Right cardiac atrium (tissue), 5 donors: ENCODE results near the gene NSG1. TPM values are rescaled to one million over a fixed set of nuclear protein-coding genes. Genes with fewer than 3 reads are reported as not detected.
A peak's percentile ranks its signal among the peaks of the same experiment; 100 is the strongest.

Experiments used
- ATAC-seq, 2 donors: fragments of 200-7000 bp; cut with Tn5 transposase; one replicate each; pipeline versions ENCODE4 v1.8.0 to v1.9.1; 2020; ENCODE audit warnings: moderate library complexity in 2 of 2, mild to moderate bottlenecking in 1 of 2
- DNase-seq, 3 donors: peaks; one replicate each; pipeline ENCODE4 v3.0.0-alpha.2; 2020
- H3K27ac ChIP-seq: one replicate; pipeline ENCODE4 v1.5.1; 2013; ENCODE audit warnings: mild to moderate bottlenecking, low read length, control low read depth, moderate library complexity
- H3K27me3 ChIP-seq: one replicate; pipeline ENCODE4 v1.6.1; 2013; ENCODE audit not compliant: control insufficient read depth, insufficient read depth
- H3K4me1 ChIP-seq: one replicate; pipeline ENCODE4 v1.6.1; 2013; ENCODE audit warnings: low read length; ENCODE audit not compliant: control insufficient read depth, insufficient read depth
- H3K4me3 ChIP-seq: one replicate; pipeline ENCODE4 v1.5.1; 2013; ENCODE audit warnings: low read length, control low read depth
- H3K9me3 ChIP-seq: one replicate; pipeline ENCODE4 v1.6.1; 2013; ENCODE audit warnings: low read length; ENCODE audit not compliant: control insufficient read depth
- WGBS: extraction: QIAGEN DNeasy Blood & Tissue Kit; methylation state at CpG from one replicate; pipeline ENCODE4 v1.1.7; 2013; 5-methylcytosine and 5-hydroxymethylcytosine counted together
- intact Hi-C, 4 donors: fragments of 100-400 bp; cut with DNase I; formaldehyde crosslinking; loops; one replicate each; pipeline versions ENCODE4 v1.11.0 to v1.14.0; 2022 to 2023
- polyA plus RNA-seq: library from polyadenylated mRNA; stranded (reverse); fragments of 200-250 nt; gene quantifications from one replicate; pipeline ENCODE4 v1.2.3, GENCODE V29; 2013
- total RNA-seq, 4 donors: library from RNA; stranded (reverse); fragmentation: NEBNext Ultra II Directional; extraction: Animal tissue kit (Norgen Biotek cat#: 25700); gene quantifications; one replicate each; pipeline ENCODE4 v1.2.1, GENCODE V29; 2021
- donor health status: healthy with polysubstance abuse.
- donor health status: DM: no; HTN: yes; CAD: no.
- donor health status: DM: no; HTN: no; CAD: no.
- donor health status: DM: no; HTN: yes; CAD: no; lungs with severe emphysema.
- donor health status: DM: yes; HTN: yes; CAD: no.

NSG1 gene
- total and polyA plus RNA-seq, 5 donors: 4.9 to 16.2 (median 7.4) TPM

DNA sequence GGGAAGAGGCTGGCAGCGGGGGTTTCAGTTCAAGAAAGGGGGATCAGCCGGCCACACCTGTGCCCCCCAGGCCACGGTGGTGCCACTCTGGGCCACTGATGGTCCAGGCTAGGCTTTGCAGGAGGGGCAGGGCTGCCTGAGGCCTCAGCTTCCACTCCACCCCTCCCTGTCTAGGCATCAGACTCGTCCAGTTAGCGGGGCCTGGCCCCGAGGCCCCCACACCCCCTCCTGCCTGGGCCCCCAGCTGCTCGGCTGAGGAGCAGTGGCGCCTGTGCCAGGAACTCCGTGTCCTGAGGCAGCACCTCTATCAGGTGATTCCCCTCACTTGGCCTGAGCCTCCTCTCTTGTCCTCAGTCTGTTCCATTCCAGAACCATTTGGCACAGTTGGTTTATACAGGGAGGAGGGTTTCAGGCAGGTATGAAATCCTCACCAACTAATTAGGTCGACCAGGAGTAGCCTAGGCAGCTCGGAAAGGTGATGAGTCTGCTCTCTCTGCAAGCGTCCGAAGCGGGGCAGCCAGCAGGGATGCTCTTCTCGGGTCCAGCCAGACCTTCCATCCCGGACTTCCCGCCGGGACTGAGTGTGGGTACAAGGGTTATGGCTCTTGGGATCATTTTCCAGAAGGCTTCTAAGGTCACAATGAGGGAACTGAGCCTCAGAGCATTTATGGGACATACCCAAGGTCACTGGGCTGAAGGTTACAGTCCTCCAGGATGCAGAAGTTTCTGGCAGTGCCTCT is 2.1 kb downstream of the NSG1 start:
- Histone ChIP-seq H3K27me3 (no peaks in the 10 kb centered on the region), H3K9me3 (no peaks in the 10 kb centered on the region), H3K27ac (no peak overlapping the region), H3K4me1 (peaks cover 1% of the 10 kb centered on the region), H3K4me3 (no peak overlapping the region)
- WGBS: 72% methylated on average over 18 of the region's 18 CpGs
- ATAC-seq (no peak), DNase-seq (no peak)
- intact Hi-C loops: no loop called here

DNA sequence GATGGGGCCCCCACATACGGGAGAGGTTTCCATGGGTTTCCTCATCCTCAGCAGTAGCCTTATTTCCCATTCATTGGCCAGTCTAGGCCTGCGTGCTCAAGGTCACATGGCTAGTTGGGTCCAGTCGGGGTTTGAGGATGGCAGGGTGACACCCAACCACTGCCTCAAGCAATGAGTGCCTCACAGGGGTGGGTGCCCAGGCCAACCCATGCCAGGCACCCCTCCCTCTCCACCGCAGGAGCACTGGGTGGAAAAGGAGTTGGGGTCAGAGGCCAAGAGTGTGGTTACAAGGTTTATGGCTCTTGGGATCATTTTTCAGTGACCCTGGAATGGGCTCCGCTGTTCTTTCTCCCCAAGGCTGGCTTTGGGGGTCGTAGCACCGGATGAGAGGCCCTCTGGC is 3.1 kb downstream of the NSG1 start:
- intact Hi-C loops: no loop called here
- Histone ChIP-seq H3K4me3 (no peak overlapping the region), H3K27ac (no peak overlapping the region), H3K4me1 (peaks cover 1% of the 10 kb centered on the region), H3K9me3 (no peaks in the 10 kb centered on the region), H3K27me3 (no peaks in the 10 kb centered on the region)
- no peak for ATAC-seq
- DNase-seq: no peak
- 75% methylated on average over 7 of the region's 7 CpGs for WGBS

GRCh38 chr4:4390515-4391240 is 3.8 kb downstream of the NSG1 start:
- 75% methylated on average over 11 of the region's 11 CpGs for WGBS
- Histone ChIP-seq H3K27ac (no peak overlapping the region), H3K4me3 (no peak overlapping the region), H3K4me1 (peaks cover 1% of the 10 kb centered on the region), H3K9me3 (no peaks in the 10 kb centered on the region), H3K27me3 (no peaks in the 10 kb centered on the region)
- DNase-seq (no peak), ATAC-seq (no peak)
- intact Hi-C loops: no loop called here

DNA sequence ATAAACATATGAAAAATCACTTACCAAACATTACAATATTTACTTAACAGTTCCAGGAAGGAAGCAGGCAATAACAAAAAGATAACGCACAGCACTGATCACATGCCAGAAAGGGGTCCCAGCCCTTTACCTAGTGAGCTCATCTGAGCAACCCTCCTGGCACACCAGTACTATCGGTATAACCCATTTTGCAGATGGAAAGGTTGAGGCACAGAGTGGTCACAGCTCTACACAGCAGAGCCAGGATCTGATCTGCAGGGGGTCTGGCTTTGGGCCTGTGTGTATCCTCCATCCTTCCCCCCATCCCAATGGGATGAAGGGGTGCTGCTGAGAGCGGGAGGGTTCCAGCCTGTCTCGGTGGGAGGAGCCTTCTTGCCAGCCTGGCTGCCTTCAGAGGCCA is 5.0 kb downstream of the NSG1 start:
- Histone ChIP-seq H3K9me3 (no peaks in the 10 kb centered on the region), H3K4me3 (no peak overlapping the region), H3K27me3 (no peaks in the 10 kb centered on the region), H3K4me1 (peaks cover 1% of the 10 kb centered on the region), H3K27ac (no peak overlapping the region)
- intact Hi-C loops: no loop called here
- no peak for DNase-seq
- 79% methylated on average over 4 of the region's 4 CpGs for WGBS
- no peak for ATAC-seq

DNA sequence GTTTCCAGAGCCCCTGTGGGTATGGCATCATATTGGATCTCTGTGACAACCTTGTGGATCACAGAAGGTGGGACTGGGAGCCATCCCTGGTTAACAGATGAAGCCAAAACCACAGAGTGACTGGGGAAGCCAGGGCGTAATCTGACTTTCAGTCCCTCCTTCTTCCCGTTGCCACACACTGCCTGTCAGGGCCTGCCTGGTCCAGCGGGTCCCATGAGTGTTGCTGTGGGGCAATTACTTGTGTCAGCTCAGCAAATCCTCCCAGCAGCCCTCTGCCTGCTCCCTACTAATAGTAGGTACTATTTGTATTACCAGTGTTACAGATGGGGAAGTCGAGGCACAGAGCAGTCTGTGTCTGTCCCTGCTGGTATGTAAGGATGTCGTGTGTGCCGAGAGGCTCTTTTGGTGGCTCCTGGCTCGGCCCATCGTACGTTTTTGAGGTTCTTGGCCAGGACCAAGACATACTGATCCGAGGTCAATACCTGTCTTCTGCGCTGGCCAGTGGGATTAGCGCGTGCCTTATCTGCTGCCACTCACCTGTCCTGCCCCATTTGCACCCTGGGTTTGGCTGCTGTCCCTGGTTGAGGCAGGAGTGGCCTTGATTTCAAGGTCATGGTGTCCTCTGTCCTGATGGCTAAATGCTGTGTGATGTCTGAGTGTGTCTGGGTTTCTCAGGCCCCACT is 5.7 kb downstream of the NSG1 start:
- no peak overlapping the region for H3K4me3 ChIP-seq
- H3K27ac ChIP-seq: no peak overlapping the region
- peaks cover 1% of the 10 kb centered on the region for H3K4me1 ChIP-seq
- intact Hi-C loops: no loop called here
- ATAC-seq (no peak), DNase-seq (no peak)
- H3K9me3 ChIP-seq: no peaks in the 10 kb centered on the region
- H3K27me3 ChIP-seq: no peaks in the 10 kb centered on the region
- WGBS: 88% methylated on average over 13 of the region's 13 CpGs

DNA sequence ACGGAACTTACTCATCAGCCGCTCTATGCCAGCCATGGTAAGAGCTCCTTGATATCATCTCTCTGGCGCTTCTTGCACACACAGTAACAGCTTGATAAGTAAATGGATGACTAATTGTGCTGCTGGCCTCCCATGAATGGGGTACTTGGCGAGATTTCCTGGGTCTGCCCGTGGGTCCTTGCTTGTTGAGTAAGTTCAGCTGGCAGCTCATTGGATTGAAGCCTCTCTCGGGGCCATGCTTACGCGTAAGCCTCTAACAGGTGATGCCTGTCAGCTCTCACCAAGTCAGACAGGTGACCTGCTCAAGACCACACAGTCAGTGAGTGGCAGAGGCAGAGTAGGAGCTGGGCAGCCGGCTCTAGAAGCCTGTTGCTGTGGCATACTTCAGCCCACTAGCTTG is 7.7 kb downstream of the NSG1 start:
- Histone ChIP-seq H3K4me3 (no peak overlapping the region), H3K27me3 (no peaks in the 10 kb centered on the region), H3K4me1 (no peaks in the 10 kb centered on the region), H3K27ac (no peak overlapping the region), H3K9me3 (no peaks in the 10 kb centered on the region)
- ATAC-seq: peak in 1 of 2 donors; percentile 28
- DNase-seq: no peak
- intact Hi-C loops: no loop called here
- 66% methylated on average over 9 of the region's 9 CpGs for WGBS

DNA sequence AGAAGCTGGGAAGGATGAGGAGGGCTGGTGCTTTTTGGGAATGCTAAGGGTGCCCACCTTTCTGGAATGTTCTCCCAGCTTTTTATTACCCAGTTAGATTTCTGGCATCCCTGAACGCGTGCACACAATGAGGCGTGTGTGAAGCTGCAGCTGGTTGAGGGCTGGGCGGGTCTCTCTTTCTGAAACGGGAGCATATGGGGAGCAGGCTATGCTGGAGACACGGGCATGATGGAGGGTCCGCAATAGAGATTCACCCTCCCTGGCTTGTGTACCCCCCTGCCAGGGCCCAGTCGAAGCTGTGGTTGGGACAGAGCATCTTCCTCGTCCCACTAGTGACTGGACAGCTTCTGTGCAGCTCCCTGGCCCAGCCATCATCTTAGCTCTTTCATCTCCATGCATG is 8.5 kb downstream of the NSG1 start:
- H3K27me3 ChIP-seq: no peaks in the 10 kb centered on the region
- H3K9me3 ChIP-seq: no peaks in the 10 kb centered on the region
- no peak overlapping the region for H3K4me3 ChIP-seq
- intact Hi-C loops: no loop called here
- ATAC-seq: no peak
- 72% methylated on average over 9 of the region's 9 CpGs for WGBS
- no peaks in the 10 kb centered on the region for H3K4me1 ChIP-seq
- no peak overlapping the region for H3K27ac ChIP-seq
- DNase-seq: no peak

DNA sequence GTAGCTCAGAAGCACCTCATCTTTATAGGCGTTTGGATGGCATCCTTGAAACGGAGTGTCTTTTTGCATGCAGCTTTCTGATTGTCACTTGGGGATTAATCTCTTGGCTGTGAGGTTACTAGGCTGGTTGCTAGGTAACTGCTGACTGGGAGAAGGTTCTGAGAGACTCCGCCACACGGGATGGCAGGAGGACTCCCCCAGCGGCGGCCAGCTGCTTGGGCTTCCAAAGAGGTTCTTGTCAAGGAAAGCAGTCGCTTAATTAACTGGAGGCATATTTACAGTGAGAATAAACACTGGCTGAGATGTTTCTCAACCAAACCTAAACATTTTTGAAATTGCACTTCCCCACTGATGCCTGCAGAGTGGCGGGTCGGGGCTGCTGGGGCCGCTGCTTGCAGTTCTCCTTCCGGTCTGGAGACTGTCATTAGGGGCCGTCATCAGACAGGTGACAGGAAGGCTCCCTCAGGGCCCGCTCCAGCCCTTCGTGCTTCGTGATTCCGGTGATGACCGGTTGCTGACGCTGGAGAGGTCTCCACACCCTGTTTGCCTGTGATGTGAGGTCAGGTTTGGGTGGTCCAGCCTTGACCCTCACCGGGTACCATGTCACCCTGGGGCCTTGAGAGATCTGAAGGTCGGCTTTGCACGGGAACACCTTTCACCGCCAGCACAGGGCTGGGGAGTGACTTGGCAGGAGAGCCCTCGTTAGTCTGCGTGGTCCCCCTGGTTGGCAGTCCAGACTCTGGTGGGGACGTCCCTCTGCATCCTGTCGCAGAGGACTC is 9.1 kb downstream of the NSG1 start:
- H3K27me3 ChIP-seq: no peaks in the 10 kb centered on the region

GRCh38 chr4:4396628-4397440 is 9.9 kb downstream of the NSG1 start:
- ATAC-seq (no peak), DNase-seq (no peak)
- Histone ChIP-seq H3K4me1 (no peaks in the 10 kb centered on the region), H3K27ac (no peak overlapping the region), H3K27me3 (no peaks in the 10 kb centered on the region), H3K9me3 (no peaks in the 10 kb centered on the region), H3K4me3 (no peak overlapping the region)
- intact Hi-C loops: no loop called here
- 63% methylated on average over 19 of the region's 19 CpGs for WGBS

More for the DNA sequence above, 9.1 kb downstream of the NSG1 start:
- H3K4me3 ChIP-seq: no peak overlapping the region
- H3K27ac ChIP-seq: no peak overlapping the region
- WGBS: 29% methylated on average over 26 of the region's 26 CpGs
- ATAC-seq (no peak), DNase-seq (no peak)
- H3K9me3 ChIP-seq: no peaks in the 10 kb centered on the region
- intact Hi-C loops: no loop called here
- no peaks in the 10 kb centered on the region for H3K4me1 ChIP-seq

DNA sequence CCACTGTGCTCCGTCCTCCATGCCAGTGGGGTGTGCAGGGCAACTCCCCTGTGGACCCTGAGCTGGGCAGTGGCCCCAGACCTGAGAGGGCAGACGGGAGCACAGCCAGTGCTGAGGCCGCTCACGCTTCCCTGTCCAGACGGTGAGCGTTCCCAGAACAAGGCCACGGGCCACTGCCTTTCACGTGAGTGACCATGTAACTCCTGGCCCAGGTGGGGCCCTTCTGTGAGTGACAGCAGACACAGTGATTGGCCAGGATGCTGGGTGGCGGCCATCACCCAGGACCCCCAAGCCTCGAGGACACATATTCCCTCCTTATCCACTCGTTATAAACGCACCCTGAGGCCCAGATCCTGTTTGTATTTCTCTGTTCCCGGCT is 10.5 kb downstream of the NSG1 start:
- no peaks in the 10 kb centered on the region for H3K9me3 ChIP-seq
- H3K4me3 ChIP-seq: no peak overlapping the region
- H3K27ac ChIP-seq: no peak overlapping the region
- no peaks in the 10 kb centered on the region for H3K4me1 ChIP-seq
- DNase-seq (no peak), ATAC-seq (no peak)
- H3K27me3 ChIP-seq: no peaks in the 10 kb centered on the region
- 83% methylated on average over 13 of the region's 13 CpGs for WGBS
- intact Hi-C loops: no loop called here
